ENCODE data around the gene TBC1D16.

DNA sequence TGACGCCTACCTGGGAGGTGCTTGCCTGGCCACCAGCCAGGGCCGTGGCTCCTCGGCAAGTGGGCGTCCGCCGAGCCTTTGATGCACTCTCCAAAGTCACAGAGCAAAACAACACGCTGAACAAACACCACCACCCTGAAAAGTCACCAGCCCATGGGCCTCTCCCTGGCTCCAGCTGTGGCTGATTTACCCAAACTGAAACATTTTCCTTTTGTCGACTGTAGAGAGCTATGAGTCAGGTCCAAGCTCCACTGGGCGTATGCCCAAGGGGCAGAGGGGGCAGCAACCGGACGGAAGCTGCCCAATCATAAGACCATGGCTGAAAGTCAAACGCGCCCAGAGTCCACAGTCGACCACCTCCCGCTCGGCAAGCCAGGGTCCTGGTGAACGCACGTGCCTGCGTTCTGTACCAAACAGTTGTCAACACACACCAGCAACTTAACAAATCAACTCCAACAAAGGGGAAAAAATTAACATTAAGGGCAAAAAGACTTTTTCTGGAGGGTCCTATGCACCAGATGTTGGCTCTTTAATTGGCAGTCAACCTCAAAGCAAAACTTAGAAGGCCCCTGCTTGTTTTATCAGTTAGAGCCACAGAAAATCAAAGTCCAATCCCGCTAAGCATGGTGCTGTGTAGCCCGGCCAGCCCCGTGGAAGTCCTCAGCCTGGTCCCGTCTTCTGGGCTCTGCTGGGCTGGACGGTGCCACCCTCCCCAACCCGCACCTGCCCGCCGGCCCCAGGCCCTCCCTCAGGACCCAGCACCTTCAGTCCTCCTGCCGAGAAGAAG lies 47.3 kb downstream of the TBC1D16 start:
- TF ChIP-seq, protein P1, sequence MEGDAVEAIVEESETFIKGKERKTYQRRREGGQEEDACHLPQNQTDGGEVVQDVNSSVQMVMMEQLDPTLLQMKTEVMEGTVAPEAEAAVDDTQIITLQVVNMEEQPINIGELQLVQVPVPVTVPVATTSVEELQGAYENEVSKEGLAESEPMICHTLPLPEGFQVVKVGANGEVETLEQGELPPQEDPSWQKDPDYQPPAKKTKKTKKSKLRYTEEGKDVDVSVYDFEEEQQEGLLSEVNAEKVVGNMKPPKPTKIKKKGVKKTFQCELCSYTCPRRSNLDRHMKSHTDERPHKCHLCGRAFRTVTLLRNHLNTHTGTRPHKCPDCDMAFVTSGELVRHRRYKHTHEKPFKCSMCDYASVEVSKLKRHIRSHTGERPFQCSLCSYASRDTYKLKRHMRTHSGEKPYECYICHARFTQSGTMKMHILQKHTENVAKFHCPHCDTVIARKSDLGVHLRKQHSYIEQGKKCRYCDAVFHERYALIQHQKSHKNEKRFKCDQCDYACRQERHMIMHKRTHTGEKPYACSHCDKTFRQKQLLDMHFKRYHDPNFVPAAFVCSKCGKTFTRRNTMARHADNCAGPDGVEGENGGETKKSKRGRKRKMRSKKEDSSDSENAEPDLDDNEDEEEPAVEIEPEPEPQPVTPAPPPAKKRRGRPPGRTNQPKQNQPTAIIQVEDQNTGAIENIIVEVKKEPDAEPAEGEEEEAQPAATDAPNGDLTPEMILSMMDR (conservative IDR thresholded peaks at IDR 0.05 in 1 of 2, IDR thresholded peaks at IDR 0.05 in 1 of 2; ENCODE audit: low read depth in 1 of 2, low read length in 2 of 2), result no peak
- TF ChIP-seq EZH2 (IDR thresholded peaks at IDR 0.05; ENCODE audit: low read length, missing control alignments), result no peak
